ENCODE measurements around the gene CEP164.

Gene CEP164

DNA sequence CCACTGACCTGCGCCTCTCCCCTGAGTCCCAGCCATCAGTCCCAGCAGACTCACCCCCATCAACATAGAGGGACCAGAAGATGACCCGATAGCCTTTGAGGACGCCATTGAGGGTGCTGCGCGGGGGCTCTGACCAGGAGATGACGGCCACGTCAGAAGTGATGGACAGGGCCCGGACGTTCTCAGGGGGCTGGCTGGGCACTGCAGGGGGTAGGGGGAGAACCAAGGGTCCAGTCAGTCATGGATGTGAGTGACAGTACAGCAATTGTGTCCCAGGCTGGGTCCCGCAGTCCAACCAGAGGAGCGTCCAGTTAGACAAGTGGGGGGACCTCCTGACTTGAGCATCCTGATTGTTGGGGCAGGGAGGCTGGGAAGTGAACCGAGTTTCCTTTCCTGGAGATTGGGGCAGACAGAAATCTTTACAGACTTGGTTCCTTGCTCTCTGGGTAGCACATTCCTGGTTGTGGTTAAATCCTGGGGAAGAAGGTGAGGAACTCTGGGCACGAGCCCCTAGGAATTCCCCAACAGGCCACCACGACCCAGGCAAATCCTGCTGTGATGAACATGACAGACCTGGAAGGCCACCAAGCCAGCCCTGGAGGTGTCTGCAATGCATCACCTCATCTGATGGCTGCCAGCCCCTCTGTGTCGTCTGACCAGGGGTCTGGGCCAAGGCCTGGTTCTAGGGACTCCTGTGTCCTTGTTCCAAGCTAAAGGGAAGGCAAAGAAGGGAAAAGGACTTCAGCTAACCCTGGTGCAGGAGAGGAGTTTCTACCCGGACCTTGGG lies 133.9 kb downstream of the CEP164 start:
- no peak for DNase-seq (ENCODE audit: low read depth in 2 of 2)

DNA sequence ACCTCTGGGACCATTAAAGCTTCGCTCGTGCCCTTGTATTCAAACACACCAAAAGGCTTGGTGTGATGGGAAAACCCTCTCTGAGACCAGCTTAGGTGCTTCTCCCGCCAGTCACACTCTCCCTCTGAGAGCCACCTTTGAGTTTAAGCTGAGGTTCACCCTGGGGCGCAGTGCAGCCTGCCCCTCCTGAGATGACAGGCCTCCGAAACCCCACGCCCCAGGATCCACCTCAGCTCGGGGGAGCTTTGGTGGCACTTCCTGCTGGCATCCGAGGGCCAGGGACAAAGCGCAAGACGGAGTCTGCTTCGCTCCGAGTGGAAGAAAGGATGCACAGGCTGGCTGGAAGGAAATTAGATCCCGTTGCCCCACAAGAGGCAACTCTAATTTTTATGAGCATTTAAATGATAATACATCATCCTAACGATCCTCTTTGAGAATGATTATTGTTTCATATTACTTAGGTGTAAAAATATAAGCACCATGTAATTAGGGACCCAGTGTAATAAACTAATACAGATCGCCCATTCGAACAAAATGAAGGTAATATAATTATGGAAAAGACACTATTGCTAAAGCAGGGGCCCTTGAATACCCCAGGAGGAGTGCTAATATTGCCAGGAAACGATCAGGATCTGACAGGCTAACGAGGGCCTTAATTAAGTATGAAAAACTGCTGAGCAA lies 134.7 kb downstream of the CEP164 start:
- no peak for DNase-seq (ENCODE audit: low read depth in 2 of 2)

DNA sequence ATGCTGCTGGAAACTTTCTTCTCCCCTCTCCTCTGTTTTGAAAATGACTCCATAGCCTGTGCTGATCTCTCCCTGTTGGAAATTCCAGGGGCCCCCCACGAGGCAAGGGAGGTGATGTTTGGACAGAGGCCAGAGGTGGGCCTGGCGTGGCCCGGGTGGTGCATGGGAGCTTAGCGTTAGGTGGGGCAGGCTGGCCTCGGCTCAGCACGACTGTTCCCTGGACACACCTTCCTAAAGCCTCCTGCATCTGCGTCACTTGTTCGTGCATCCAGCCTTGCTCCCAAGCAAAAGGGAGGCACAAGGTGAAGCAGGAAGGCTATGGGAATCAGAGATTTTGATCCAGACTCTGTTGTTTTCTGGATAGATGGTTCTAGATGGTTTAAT lies 135.2 kb downstream of the CEP164 start:
- DNase-seq (ENCODE audit: low read depth in 2 of 2), result no peak

Data from stimulated activated CD4-positive, alpha-beta T cell treated with anti-CD3 and anti-CD28 coated beads, Interleukin-15, amount 100 ng/mL, for 48 hours (primary cell).